ENCODE results near the gene PLEKHG3.

The PLEKHG3 gene

DNA sequence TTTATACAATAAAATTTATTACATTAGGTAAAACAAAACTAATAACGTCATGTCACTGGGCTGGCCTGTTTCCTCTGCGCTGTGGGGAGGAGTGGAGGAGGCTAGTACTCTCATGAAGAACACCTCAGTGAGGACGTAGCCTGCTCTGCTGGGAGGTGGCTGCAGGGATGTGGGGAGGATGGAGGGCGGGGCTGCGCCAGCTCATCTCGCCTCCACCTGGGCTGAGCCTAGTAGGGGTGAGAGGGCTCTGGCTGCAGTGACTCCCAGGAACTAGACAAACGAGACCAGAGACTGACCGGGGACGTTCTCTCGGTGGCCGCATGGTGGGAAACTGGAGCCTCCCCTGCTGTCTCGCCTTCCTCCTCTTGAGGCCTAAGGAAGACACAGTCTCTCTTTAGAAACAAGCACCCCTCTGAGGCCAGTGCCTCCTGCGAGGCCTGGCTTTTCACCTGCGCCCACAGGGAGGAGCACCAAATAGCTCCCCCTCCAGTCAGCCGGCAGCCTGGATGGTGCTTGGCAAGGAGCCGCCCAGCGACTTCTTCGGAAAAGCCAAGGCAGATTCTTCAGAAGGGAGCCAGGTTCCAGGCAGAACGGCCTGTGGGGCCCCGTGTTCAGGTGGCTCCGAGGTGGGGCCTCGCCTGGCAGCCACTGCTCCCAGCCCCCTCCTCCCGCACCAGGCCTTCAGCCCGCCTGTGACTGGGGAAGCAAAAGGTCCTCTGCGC is 62.4 kb downstream of the PLEKHG3 start:
- no peak for DNase-seq

DNA sequence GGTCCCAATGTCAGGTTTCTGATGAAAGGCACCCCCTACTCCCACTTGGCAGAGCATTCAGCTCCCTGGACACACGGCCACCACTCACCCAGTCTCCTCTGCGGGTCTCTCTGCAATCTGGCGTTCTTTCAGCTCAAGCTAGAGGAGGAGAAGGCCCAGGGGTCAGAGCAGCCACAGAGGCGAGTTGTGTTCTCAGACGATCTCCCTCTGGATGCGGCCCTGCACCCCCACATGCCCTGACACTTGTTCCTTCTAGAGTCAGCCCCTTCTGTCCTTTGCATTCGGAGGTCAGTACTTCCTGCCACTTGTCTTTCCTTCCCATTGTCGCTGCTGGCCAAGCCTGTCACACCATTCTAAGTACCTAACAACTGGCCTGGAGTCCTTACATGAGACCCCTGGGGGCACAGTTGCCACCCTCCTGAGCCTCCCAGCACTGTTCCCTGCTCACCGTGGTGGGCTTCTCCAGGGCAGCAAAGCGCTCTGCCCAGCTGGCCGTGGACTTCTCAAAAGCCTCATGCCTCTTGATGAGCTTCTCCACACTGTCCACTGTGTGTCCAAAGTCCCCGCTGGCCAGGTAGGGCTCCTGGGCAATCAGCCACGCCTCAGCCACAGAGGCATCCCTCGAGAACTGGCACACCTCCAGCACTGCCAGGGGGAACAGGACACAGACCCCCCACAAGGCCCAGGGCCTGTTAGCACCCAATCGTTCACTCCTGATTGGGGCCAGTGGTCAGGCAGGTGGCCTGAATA is 63.2 kb downstream of the PLEKHG3 start:
- no peak for DNase-seq

DNA sequence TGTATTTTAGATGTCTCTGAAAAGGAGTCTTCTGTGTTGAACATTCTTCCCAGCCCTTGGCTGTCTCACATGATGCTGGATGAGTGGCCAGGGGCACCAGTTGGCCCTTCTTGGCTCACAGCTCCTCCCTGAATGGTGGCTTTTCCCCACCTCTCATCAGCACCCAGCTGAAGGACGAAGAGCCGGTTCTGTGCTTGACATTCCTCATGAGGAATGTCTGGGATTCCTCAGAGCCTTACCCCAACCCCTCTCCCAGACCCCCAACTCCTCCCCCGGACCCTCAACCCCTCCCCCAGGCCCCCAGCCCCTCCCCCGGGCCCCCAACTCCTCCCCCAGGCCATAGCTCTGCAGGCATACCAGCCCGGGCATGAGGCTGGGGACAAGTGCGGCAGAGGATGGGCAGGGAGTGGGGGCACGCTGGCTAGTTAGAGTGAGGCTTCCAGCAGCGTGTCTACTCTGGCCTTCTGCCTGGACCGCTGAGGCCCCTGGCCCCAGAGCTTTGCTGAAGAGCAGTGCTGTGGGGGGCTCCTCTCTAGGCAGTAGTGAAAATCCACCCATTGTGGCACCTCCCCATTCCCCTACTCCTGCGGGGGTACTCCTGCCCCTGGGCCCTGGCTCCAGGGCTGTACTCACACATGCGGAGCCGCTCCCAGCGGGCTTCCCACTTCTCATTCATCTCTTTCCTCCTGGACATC is 64.3 kb downstream of the PLEKHG3 start:
- DNase-seq, result no peak

GRCh38 chr14:64769096-64770020 is 65.1 kb downstream of the PLEKHG3 start:
- no peak for DNase-seq

GRCh38 chr14:64770751-64771150 is 66.5 kb downstream of the PLEKHG3 start:
- DNase-seq, result no peak

GRCh38 chr14:64771161-64771560 is 66.9 kb downstream of the PLEKHG3 start:
- DNase-seq, result no peak

DNA sequence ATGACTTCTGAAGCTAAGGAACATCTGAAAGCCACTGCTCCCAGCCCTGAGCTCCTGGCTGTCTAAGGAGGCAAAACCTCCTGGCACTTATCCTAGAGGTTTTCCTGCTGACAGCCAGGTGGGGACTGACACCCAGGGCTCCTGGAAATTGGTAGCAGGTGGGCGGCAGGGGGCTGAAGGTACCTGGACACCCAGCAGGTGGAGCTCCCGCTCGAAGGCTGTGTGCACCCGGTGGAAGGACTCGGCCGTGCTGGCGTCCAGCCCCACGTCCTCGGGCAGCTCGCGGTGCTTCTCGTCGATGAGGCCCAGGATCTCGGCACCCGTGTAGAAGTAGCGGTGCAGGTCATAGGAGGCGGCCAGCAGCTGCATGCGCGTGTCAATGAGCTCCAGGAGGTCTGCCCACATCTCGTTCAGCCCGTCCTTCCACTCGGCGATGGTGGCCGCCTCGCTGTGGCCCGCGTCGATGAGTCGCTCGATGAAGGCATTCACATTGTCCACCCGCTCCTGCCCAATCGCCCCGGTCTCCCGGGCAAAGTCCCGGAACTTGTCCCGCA is 68.2 kb downstream of the PLEKHG3 start:
- DNase-seq, result no peak

DNA sequence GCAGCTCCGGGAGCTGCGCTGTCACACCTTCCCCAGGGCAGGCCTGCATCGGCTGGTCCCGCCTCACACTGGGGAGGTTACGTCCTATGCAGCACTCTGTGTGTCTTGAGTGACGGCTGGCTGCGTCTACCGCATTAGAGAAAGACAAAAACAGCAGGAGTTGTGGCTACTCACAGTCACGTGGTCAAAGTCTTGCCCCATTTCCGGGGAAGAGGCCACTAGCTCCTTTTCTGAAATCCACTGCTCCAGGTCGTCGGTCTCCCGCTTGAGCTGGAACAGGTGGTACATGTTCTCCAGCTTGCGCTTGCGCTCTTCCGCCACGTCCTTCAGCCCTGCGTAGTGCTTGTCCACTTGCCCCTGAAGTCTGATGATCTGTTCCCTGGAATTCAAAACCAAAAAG is 68.8 kb downstream of the PLEKHG3 start:
- DNase-seq, result no peak

DNA sequence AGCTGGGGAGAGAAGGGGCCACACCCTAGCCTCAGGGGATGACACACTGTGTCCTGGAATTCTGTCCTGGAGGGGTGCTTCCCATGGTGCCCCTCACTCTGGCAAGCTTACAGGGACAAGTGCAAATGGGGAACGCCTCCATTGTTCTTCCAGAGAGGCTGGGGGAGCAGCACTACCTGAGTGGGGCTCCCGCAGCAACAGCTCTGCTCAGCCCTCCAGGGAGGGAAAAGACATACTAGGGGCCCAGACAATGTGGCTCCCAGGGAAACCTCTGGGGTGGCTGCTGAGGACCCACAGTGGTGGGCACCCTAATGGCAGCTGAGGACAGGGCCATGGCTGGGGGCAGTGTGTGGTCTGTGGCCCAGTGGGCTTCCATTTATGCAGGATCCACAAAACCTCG is 69.4 kb downstream of the PLEKHG3 start:
- no peak for DNase-seq

- DNase-seq, result no peak
Measured at GRCh38 chr14:64774272-64774671, 70.0 kb downstream of the PLEKHG3 start.

GRCh38 chr14:64775081-64775777 is 71.0 kb downstream of the PLEKHG3 start:
- DNase-seq, result no peak

GRCh38 chr14:64777461-64777860 is 73.2 kb downstream of the PLEKHG3 start:
- no peak for DNase-seq

- DNase-seq, result no peak
Measured at GRCh38 chr14:64778104-64778754, 74.0 kb downstream of the PLEKHG3 start.

DNA sequence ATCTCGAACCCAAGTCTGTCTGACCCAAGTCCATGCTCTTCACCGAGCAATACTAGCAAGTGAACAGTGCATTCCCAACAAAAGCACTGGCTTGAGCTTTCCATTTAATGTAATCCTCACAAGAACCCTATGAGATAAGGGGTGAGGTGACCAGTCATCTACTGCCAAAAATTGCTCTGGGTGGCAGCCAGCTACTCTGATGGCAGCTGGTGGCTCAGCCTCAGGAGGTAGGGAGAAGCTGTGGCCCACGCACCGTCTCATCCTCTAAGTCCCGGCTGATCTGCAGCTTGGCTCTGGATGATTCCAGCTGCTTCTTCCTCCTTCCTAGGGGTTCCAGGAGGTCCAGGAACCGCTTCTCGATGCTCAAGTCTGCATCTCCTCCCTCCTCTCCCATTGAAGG is 75.2 kb downstream of the PLEKHG3 start:
- DNase-seq, result no peak

- no peak for DNase-seq
Measured at GRCh38 chr14:64782196-64782595, 78.0 kb downstream of the PLEKHG3 start.

- no peak for DNase-seq
Measured at GRCh38 chr14:64784006-64784405, 79.8 kb downstream of the PLEKHG3 start.

- DNase-seq, result no peak
Measured at GRCh38 chr14:64786296-64787149, 82.3 kb downstream of the PLEKHG3 start.

- no peak for DNase-seq
Measured at GRCh38 chr14:64787619-64788018, 83.4 kb downstream of the PLEKHG3 start.

DNA sequence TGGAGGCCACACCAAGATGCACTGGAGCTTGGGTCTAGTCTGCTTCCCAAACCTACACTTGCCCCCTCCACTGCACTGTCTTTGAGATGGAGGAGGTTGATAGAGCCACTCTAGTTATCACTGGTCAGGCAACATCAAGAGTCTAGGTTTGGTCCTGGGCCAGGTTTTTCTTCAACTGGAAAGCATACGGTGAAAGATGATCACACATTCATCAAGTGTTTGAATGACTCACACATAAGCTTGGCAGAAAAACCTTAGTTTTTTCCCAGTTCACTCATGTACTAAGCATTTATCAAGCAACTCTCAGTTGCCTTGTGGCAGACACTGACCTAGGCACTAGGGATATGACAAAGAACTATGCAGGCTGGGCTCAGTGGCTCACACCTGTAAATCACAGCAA is 84.5 kb downstream of the PLEKHG3 start:
- DNase-seq, result no peak

GRCh38 chr14:64789696-64790095 is 85.5 kb downstream of the PLEKHG3 start:
- no peak for DNase-seq

All from SHP77 treated with DMSO at 0.1 percent for 48 hours (cell line).